Measurements from ENCODE around the gene PALLD. TPM values are rescaled to one million over a fixed set of nuclear protein-coding genes. Genes with fewer than 3 reads are reported as not detected.
"Not testable (repeated sequence)": the region's sequence is repeated elsewhere in the genome, so short reads cannot be mapped to it uniquely, and the experiment has no call there.

The PALLD gene
- total RNA-seq, 1 experiment from 2014 or later: 6.5 TPM

DNA sequence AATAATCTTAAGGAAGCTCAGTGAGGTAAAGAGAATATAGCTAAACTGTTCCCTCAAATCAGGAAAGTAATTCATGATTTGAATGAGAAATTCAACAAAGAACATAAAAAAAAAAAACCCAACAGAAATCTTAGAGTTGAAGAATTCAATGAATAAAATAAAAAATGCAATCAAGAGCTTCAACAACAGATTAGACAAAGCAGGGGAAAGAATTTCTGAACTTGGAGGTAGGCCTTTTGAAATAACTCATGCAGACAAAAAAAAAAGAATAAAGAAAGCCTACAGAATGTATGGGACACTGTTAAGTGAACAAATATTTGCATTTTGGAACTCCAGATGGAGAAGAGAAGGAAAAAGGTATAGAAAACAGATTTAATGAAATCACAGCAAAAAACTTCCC is 435.3 kb downstream of the PALLD start:
- DNase-seq (ENCODE audit: low read depth, low spot score) (no peak), ATAC-seq (no peak)
- Histone ChIP-seq H3K9me3 (ENCODE audit: control insufficient read depth, insufficient read depth, low read depth, low read length) (peaks cover 9% of the 10 kb centered on the region; the same call in 1 of the 2 replicates), H3K36me3 (ENCODE audit: control insufficient read depth, insufficient read depth, low read length) (no peaks in the 10 kb centered on the region), H3K4me1 (ENCODE audit: control insufficient read depth, insufficient read depth, low read length) (no peaks in the 10 kb centered on the region), H3K4me3 (ENCODE audit: low read depth in 2 of 2, low read length in 2 of 2) (no peak overlapping the region), H3K27me3 (ENCODE audit: control insufficient read depth, insufficient read depth, low read length) (no peaks in the 10 kb centered on the region), H3K27ac (ENCODE audit: low read length) (no peak overlapping the region)
- in situ Hi-C loops (cut with HindIII; ENCODE audit: low pct_unique_long_range_greater_than_20kb, low sequenced_read_pairs) (no loop called here), intact Hi-C loops (cut with micrococcal nuclease; ENCODE audit: unreplicated experiment) (no loop called here)
- no peak for TF ChIP-seq TCF7L2 (IDR thresholded peaks at IDR 0.05; ENCODE audit: low read depth, low read length)
- TF ChIP-seq POLR2AphosphoS5 (IDR thresholded peaks at IDR 0.05; ENCODE audit: low read depth, low read length): no peak
- TF ChIP-seq, protein P1, sequence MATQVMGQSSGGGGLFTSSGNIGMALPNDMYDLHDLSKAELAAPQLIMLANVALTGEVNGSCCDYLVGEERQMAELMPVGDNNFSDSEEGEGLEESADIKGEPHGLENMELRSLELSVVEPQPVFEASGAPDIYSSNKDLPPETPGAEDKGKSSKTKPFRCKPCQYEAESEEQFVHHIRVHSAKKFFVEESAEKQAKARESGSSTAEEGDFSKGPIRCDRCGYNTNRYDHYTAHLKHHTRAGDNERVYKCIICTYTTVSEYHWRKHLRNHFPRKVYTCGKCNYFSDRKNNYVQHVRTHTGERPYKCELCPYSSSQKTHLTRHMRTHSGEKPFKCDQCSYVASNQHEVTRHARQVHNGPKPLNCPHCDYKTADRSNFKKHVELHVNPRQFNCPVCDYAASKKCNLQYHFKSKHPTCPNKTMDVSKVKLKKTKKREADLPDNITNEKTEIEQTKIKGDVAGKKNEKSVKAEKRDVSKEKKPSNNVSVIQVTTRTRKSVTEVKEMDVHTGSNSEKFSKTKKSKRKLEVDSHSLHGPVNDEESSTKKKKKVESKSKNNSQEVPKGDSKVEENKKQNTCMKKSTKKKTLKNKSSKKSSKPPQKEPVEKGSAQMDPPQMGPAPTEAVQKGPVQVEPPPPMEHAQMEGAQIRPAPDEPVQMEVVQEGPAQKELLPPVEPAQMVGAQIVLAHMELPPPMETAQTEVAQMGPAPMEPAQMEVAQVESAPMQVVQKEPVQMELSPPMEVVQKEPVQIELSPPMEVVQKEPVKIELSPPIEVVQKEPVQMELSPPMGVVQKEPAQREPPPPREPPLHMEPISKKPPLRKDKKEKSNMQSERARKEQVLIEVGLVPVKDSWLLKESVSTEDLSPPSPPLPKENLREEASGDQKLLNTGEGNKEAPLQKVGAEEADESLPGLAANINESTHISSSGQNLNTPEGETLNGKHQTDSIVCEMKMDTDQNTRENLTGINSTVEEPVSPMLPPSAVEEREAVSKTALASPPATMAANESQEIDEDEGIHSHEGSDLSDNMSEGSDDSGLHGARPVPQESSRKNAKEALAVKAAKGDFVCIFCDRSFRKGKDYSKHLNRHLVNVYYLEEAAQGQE (IDR thresholded peaks at IDR 0.05; ENCODE audit: insufficient read depth in 1 of 2, low read depth in 2 of 2, low read length in 1 of 2): no peak
- TF ChIP-seq, protein P2, sequence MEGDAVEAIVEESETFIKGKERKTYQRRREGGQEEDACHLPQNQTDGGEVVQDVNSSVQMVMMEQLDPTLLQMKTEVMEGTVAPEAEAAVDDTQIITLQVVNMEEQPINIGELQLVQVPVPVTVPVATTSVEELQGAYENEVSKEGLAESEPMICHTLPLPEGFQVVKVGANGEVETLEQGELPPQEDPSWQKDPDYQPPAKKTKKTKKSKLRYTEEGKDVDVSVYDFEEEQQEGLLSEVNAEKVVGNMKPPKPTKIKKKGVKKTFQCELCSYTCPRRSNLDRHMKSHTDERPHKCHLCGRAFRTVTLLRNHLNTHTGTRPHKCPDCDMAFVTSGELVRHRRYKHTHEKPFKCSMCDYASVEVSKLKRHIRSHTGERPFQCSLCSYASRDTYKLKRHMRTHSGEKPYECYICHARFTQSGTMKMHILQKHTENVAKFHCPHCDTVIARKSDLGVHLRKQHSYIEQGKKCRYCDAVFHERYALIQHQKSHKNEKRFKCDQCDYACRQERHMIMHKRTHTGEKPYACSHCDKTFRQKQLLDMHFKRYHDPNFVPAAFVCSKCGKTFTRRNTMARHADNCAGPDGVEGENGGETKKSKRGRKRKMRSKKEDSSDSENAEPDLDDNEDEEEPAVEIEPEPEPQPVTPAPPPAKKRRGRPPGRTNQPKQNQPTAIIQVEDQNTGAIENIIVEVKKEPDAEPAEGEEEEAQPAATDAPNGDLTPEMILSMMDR (IDR thresholded peaks at IDR 0.05): no peak
- TF ChIP-seq SIN3A (IDR thresholded peaks at IDR 0.05; ENCODE audit: borderline replicate concordance, insufficient read depth, low read depth, low read length): no peak
- ChIA-PET POLR2A (interaction anchor here (0.6 to 0.7 kb wide), 3 partner anchors 266 to 470 kb away, joined by 3 to 6 read pairs (median 3); no protein-coding TSS in a partner anchor), CTCF (no interaction called here)
- BruUV-seq (replicated peaks): no TSS peak

DNA sequence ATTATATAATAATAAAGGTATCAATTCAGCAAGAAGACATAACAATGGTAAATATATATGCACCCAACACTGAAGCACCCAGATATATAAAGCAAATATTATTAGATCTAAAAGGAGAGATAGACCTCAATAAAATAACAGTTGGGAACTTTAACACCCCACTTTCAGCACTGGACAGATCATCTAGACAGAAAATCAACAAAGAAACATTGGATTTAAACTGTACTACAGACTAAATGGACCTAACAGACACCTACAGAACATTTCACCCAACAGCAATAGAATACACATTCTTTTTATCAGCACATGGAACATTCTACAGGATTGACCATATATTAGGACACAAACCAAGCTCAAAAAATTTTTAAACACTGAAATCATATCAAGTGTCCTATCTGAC is 436.6 kb downstream of the PALLD start:
- ATAC-seq (no peak), DNase-seq (ENCODE audit: low read depth, low spot score) (no peak)
- no TSS peak for BruUV-seq (replicated peaks)
- H3K36me3 ChIP-seq (ENCODE audit: control insufficient read depth, insufficient read depth, low read length): no peaks in the 10 kb centered on the region
- no peaks in the 10 kb centered on the region for H3K27me3 ChIP-seq (ENCODE audit: control insufficient read depth, insufficient read depth, low read length)
- intact Hi-C loops (cut with micrococcal nuclease; ENCODE audit: unreplicated experiment): no loop called here
- H3K27ac ChIP-seq (ENCODE audit: low read length): no peak overlapping the region
- CTCF ChIA-PET: no interaction called here
- no peak overlapping the region for H3K4me3 ChIP-seq (ENCODE audit: low read depth in 2 of 2, low read length in 2 of 2)
- POLR2A ChIA-PET: no interaction called here
- peaks cover 9% of the 10 kb centered on the region; the same call in 1 of the 2 replicates for H3K9me3 ChIP-seq (ENCODE audit: control insufficient read depth, insufficient read depth, low read depth, low read length)
- H3K4me1 ChIP-seq (ENCODE audit: control insufficient read depth, insufficient read depth, low read length): no peaks in the 10 kb centered on the region
- in situ Hi-C loops (cut with HindIII; ENCODE audit: low pct_unique_long_range_greater_than_20kb, low sequenced_read_pairs): no loop called here
- TF ChIP-seq, protein P2 (IDR thresholded peaks at IDR 0.05): no peak
- TF ChIP-seq, protein P1 (IDR thresholded peaks at IDR 0.05; ENCODE audit: insufficient read depth in 1 of 2, low read depth in 2 of 2, low read length in 1 of 2): 0 out of 4 replicates have a peak, but pooled peaks of 1 of the 2 experiments have one; percentile 40

DNA sequence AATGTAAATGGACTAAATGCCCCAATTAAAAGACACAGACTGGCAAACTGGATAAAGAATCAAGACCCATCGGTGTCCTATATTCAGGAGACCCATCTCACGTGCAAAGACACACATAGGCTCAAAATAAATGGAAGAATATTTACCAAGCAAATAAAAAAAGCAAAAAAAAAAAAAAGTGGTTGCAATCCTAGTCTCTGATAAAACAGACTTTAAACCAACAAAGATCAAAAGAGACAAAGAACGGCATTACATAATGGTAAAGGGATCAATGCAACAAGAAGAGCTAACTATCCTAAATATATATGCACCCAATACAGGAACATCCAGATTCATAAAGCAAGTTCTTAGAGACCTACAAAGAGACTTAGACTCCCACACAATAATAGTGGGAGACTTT is 440.6 kb downstream of the PALLD start:
- H3K27ac ChIP-seq (ENCODE audit: low read length); H3K4me1 ChIP-seq (ENCODE audit: control insufficient read depth, insufficient read depth, low read length); in situ Hi-C loops (cut with HindIII; ENCODE audit: low pct_unique_long_range_greater_than_20kb, low sequenced_read_pairs); ATAC-seq; BruUV-seq (replicated peaks); H3K9me3 ChIP-seq (ENCODE audit: control insufficient read depth, insufficient read depth, low read depth, low read length); DNase-seq (ENCODE audit: low read depth, low spot score); H3K36me3 ChIP-seq (ENCODE audit: control insufficient read depth, insufficient read depth, low read length); H3K4me3 ChIP-seq (ENCODE audit: low read depth in 2 of 2, low read length in 2 of 2); POLR2A ChIA-PET; H3K27me3 ChIP-seq (ENCODE audit: control insufficient read depth, insufficient read depth, low read length); intact Hi-C loops (cut with micrococcal nuclease; ENCODE audit: unreplicated experiment): not testable (repeated sequence)
- CTCF ChIA-PET: interaction anchor here (0.7 kb wide), 2 partner anchors 54 to 83 kb away, joined by 3 to 5 read pairs; no protein-coding TSS in a partner anchor

Data from Panc1 (cell line).